PC-3 (cell line): Measurements from ENCODE around the gene LRP5. TPM values are rescaled to one million over a fixed set of nuclear protein-coding genes. Genes with fewer than 3 reads are reported as not detected.

Experiments used
- ATAC-seq: fragments of 200-7000 bp; cut with Tn5 transposase; 2 replicates; pipeline ENCODE4 v1.9.1; 2020; ENCODE audit warnings: mild to moderate bottlenecking, moderate library complexity
- BruUV-seq: library from RNA; stranded (reverse); fragments of 400-500 nt; replicated peaks from 2 replicates; lab custom pipeline; 2021; lab: Mats Ljungman, UMichigan
- CTCF ChIA-PET: fragments of 300-600 bp; sonication (Branson Sonifier 250); formaldehyde crosslinking; loops from one replicate; lab custom pipeline; 2022; ENCODE audit warnings: antibody characterized with exemption; lab: Charles Lee
- POLR2A ChIA-PET: fragments of 300-600 bp; sonication (Branson Sonifier 250); formaldehyde crosslinking; loops from one replicate; lab custom pipeline; 2022; ENCODE audit warnings: antibody characterized with exemption; ENCODE audit not compliant: unreplicated experiment; lab: Charles Lee
- DNase-seq: peaks from one replicate; pipeline ENCODE4 v3.0.0-alpha.2; 2015
- H2AFZ ChIP-seq: fragments of 300-600 bp; sonication (generic); 2 replicates; pipeline ENCODE4 v1.6.0; 2016; ENCODE audit warnings: antibody characterized with exemption, low read length
- H3F3A ChIP-seq: fragments of 300-600 bp; sonication (generic); one replicate; pipeline ENCODE4 v1.6.0; 2017; ENCODE audit warnings: antibody characterized with exemption, low read length, control low read depth, mild to moderate bottlenecking; ENCODE audit not compliant: unreplicated experiment
- H3K27ac ChIP-seq: fragments of 300-600 bp; sonication (generic); 2 replicates; pipeline ENCODE4 v1.5.1; 2016; ENCODE audit warnings: mild to moderate bottlenecking, low read length
- H3K27me3 ChIP-seq: fragments of 300-600 bp; sonication (generic); 2 replicates; pipeline ENCODE4 v1.6.1; 2016; ENCODE audit warnings: low read length, mixed read lengths
- H3K36me3 ChIP-seq: fragments of 300-600 bp; sonication (generic); 2 replicates; pipeline ENCODE4 v1.6.1; 2016; ENCODE audit warnings: low read depth, mixed run types, low read length, mixed read lengths
- H3K4me1 ChIP-seq: fragments of 300-600 bp; sonication (generic); 2 replicates; pipeline ENCODE4 v1.5.1; 2016; ENCODE audit warnings: low read length; ENCODE audit not compliant: insufficient read depth
- H3K4me2 ChIP-seq: fragments of 300-600 bp; sonication (generic); 2 replicates; pipeline ENCODE4 v1.6.0; 2016; ENCODE audit warnings: low read length
- H3K4me3 ChIP-seq: fragments of 300-600 bp; sonication (generic); 2 replicates; pipeline ENCODE4 v1.5.1; 2016; ENCODE audit warnings: mild to moderate bottlenecking, low read length, mixed read lengths
- H3K79me2 ChIP-seq: fragments of 300-600 bp; sonication (generic); 2 replicates; pipeline ENCODE4 v1.6.1; 2017; ENCODE audit warnings: low read length, mixed read lengths
- H3K9ac ChIP-seq: fragments of 300-600 bp; sonication (generic); 2 replicates; pipeline ENCODE4 v1.6.0; 2016; ENCODE audit warnings: mild to moderate bottlenecking, low read length
- H3K9me2 ChIP-seq: fragments of 300-600 bp; sonication (generic); replicated peaks from 2 replicates; pipeline ENCODE4 v1.6.1; 2016; ENCODE audit warnings: mixed run types, low read length, mixed read lengths
- H3K9me3 ChIP-seq: fragments of 300-600 bp; sonication (generic); 2 replicates; pipeline ENCODE4 v1.6.1; 2016; ENCODE audit warnings: low read length, mixed read lengths
- H4K20me1 ChIP-seq: fragments of 300-600 bp; sonication (generic); 2 replicates; pipeline ENCODE4 v1.6.1; 2016; ENCODE audit warnings: low read length, mixed read lengths
- EZH2 ChIP-seq: fragments of 300-600 bp; sonication (generic); IDR thresholded peaks from one replicate; pipeline ENCODE4 v1.6.1; 2017; ENCODE audit warnings: antibody characterized with exemption, mild to moderate bottlenecking, low read length; ENCODE audit not compliant: unreplicated experiment
- EZH2phosphoT487 ChIP-seq: fragments of 300-600 bp; sonication (generic); IDR thresholded peaks from 2 replicates; pipeline ENCODE4 v1.6.1; 2018; ENCODE audit warnings: mild to moderate bottlenecking, antibody characterized with exemption, low read length, borderline replicate concordance
- intact Hi-C: fragments of 100-400 bp; cut with micrococcal nuclease; formaldehyde crosslinking; loops from 2 replicates; pipeline ENCODE4 v1.9.0; 2023
- total RNA-seq: library from RNA; depleted of rRNA; stranded (reverse); fragments of >200 nt; gene quantifications from 2 replicates; pipeline ENCODE4 v1.2.3, GENCODE V29; 2014
- TF ChIP-seq, protein P1 (sequence below): fragments of 300-600 bp; sonication (generic); conservative IDR thresholded peaks from 2 replicates; pipeline ENCODE4 v1.5.1; 2017; ENCODE audit warnings: antibody characterized with exemption, low read depth, mild to moderate bottlenecking, low read length

LRP5 gene
- total RNA-seq, 1 experiment from 2014 or later, result 64.3 TPM

DNA sequence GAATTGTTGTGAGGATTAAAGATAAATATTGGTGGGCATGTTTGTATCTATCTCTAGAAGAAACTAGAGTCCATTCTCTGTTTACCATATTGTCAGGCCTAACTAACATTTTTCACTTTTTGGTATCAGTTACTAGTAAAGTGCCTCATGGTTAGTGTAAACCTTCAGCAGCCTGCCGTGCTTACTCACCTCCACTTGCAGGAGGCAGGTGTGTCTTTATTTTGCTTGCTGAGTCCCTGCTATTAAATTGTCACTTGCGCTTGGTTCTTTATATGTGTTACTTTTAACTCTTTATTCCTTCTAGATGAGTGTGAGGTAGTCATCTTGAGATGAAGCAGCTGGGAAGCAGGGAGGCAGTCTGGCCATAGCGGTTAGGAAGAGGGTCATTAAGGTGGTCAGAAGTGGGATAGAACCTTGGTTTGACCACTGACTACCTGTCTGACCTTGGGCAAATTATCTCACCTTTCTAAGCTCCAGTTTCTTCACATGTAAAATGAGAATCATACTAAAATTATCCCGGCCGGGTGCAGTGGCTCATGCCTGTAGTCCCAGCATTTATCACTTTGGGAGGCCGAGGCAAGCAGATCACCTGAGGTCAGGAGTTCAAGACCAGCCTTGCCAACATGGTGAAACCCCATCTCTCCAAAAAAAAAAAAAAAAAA, 169.3 kb downstream of the LRP5 start:
- no peaks in the 10 kb centered on the region for H3F3A ChIP-seq
- TF ChIP-seq, protein P1, sequence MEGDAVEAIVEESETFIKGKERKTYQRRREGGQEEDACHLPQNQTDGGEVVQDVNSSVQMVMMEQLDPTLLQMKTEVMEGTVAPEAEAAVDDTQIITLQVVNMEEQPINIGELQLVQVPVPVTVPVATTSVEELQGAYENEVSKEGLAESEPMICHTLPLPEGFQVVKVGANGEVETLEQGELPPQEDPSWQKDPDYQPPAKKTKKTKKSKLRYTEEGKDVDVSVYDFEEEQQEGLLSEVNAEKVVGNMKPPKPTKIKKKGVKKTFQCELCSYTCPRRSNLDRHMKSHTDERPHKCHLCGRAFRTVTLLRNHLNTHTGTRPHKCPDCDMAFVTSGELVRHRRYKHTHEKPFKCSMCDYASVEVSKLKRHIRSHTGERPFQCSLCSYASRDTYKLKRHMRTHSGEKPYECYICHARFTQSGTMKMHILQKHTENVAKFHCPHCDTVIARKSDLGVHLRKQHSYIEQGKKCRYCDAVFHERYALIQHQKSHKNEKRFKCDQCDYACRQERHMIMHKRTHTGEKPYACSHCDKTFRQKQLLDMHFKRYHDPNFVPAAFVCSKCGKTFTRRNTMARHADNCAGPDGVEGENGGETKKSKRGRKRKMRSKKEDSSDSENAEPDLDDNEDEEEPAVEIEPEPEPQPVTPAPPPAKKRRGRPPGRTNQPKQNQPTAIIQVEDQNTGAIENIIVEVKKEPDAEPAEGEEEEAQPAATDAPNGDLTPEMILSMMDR, result no peak
- no peak for TF ChIP-seq EZH2phosphoT487
- no peak for TF ChIP-seq EZH2
- no peak overlapping the region for H3K4me2 ChIP-seq
- no peak overlapping the region for H3K4me3 ChIP-seq
- no TSS peak for BruUV-seq
- no peak overlapping the region for H3K9ac ChIP-seq
- peaks cover 99% of the 10 kb centered on the region for H3K79me2 ChIP-seq
- no peaks in the 10 kb centered on the region for H3K9me2 ChIP-seq
- no peak overlapping the region for H3K27ac ChIP-seq
- H3K4me1 ChIP-seq, result no peaks in the 10 kb centered on the region
- CTCF ChIA-PET, result interaction anchor here (0.7 kb wide), 1 partner anchor 594 kb away, joined by 8 read pairs; no protein-coding TSS in a partner anchor
- POLR2A ChIA-PET, result interaction anchor here (0.6 kb wide), 1 partner anchor 92 kb away, joined by 4 read pairs; no protein-coding TSS in a partner anchor
- H3K36me3 ChIP-seq, result peaks cover 17% of the 10 kb centered on the region
- no peak overlapping the region for H2AFZ ChIP-seq
- no peaks in the 10 kb centered on the region for H3K27me3 ChIP-seq
- ATAC-seq, result no peak
- no peak for DNase-seq
- peaks cover 68% of the 10 kb centered on the region for H4K20me1 ChIP-seq
- peaks cover 5% of the 10 kb centered on the region; the same call in 1 of the 2 replicates for H3K9me3 ChIP-seq
- intact Hi-C loops, result no loop called here

DNA sequence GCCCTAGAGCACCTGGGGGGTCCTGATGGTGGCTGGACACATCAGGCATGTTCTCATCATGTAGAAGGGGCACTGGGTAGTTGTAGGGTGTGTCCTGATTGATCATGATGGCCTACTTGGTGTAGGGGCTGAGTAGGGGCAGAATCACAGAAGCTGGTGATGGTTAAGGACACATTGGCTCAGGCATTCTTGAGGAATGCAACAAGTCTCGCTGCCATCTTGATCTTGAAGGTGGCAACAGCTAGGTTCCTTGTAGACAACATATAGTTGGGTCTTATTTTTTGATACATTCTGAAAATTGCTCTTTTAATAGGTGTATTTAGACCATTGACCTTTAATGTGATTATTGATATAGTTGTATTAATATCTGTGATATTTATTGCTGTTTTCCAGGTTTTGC, 176.2 kb downstream of the LRP5 start:
- Histone ChIP-seq H3F3A (no peaks in the 10 kb centered on the region), H3K9ac (no peak overlapping the region), H3K27me3 (no peaks in the 10 kb centered on the region), H3K27ac (no peak overlapping the region), H3K9me2 (no peaks in the 10 kb centered on the region), H3K9me3 (peaks cover 5% of the 10 kb centered on the region; the same call in 1 of the 2 replicates), H3K79me2 (peaks cover 99% of the 10 kb centered on the region), H3K4me2 (no peak overlapping the region), H2AFZ (no peak overlapping the region), H3K36me3 (peaks cover 15% of the 10 kb centered on the region), H3K4me3 (no peak overlapping the region), H3K4me1 (no peaks in the 10 kb centered on the region), H4K20me1 (peaks cover 63% of the 10 kb centered on the region)
- BruUV-seq, result no TSS peak
- ChIA-PET POLR2A (no interaction called here), CTCF (no interaction called here)
- DNase-seq (no peak), ATAC-seq (no peak)
- TF ChIP-seq EZH2phosphoT487 (no peak), EZH2 (no peak)
- TF ChIP-seq, protein P1, result no peak
- intact Hi-C loops, result no loop called here

DNA sequence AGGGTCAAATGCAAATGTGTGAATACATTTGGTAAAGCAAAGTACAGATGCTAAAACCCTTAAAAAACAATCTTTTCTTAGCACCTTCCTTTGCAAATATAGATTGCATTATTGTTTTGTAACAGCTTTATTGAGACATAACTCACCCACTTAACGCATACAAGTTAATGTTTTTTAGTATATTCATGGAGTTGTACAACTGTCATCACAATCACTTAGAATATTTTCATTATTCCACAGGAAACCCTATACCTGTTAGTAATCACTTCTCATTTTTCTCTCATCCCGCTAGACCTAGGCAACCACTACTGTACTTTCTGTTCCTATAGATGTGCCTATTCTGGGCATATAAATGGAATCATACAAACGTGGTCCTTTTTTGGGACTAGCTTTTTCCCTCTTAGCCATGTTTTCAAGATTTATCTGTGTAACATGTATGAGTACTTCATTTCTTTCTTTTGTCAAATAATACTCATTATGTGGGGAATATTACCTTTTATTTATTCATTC, 182.9 kb downstream of the LRP5 start:
- TF ChIP-seq EZH2 (no peak), EZH2phosphoT487 (no peak)
- TF ChIP-seq, protein P1, result no peak
- Histone ChIP-seq H3K36me3 (0 out of 2 replicates have a peak, but pooled peaks cover 3% of the 10 kb centered on the region), H3F3A (no peaks in the 10 kb centered on the region), H3K4me3 (no peak overlapping the region), H3K4me1 (no peaks in the 10 kb centered on the region), H3K9me2 (no peaks in the 10 kb centered on the region), H2AFZ (no peak overlapping the region), H3K9me3 (no peaks in the 10 kb centered on the region), H3K4me2 (no peak overlapping the region), H3K79me2 (peaks cover 95% of the 10 kb centered on the region), H4K20me1 (peaks cover 69% of the 10 kb centered on the region), H3K9ac (no peak overlapping the region), H3K27ac (no peak overlapping the region), H3K27me3 (no peaks in the 10 kb centered on the region)
- no TSS peak for BruUV-seq
- ATAC-seq, result no peak
- intact Hi-C loops, result no loop called here
- ChIA-PET CTCF (no interaction called here), POLR2A (no interaction called here)
- DNase-seq, result no peak
